HG02852 (cell line): Measurements from ENCODE around the gene NRXN3.

Experiments
- ATAC-seq: cut with Tn5 transposase; IDR thresholded peaks from one replicate; pipeline ENCODE4 v1.9.1; 2021; ENCODE audit warnings: mild to moderate bottlenecking, moderate library complexity; ENCODE audit not compliant: unreplicated experiment

Gene NRXN3

DNA sequence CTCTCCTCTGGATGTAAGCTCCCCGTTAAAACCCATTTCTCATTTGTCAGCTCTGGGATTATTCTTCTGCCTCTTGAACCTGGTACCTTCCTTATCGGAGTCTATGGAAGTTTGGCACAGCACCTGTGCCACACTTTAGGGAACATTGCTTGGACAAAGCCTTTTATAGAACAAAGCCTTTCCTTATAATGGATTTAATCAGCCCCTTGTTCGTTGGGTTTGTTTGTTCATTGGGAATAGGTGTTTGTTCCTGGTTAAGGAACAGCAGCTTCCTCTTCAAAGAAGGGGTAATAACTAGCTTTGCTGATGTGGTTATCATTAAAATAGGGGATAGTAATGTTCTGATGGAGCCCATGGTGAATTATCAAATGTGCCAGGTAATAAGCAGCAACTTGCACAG, 70.4 kb downstream of the NRXN3 start:
- ATAC-seq, result no peak

DNA sequence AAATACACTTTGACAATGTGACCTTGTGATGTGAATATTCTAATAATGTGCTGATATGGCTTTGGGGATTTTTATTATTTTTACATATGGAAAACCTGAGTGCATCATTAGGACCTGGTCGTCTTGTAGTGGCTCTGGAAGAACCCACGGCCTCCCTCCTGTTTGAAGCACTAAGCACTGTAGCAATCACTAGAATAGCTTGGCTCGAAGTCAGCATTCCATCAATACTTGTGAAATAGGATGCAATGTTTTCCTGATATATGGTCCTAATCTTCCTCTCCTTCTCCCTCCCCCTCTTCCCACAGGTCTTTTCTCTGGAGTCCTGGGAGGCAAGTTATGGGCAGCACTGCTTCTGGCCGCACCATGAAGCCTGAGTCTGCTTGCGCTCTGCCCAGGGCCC, 71.9 kb downstream of the NRXN3 start:
- no peak for ATAC-seq

DNA sequence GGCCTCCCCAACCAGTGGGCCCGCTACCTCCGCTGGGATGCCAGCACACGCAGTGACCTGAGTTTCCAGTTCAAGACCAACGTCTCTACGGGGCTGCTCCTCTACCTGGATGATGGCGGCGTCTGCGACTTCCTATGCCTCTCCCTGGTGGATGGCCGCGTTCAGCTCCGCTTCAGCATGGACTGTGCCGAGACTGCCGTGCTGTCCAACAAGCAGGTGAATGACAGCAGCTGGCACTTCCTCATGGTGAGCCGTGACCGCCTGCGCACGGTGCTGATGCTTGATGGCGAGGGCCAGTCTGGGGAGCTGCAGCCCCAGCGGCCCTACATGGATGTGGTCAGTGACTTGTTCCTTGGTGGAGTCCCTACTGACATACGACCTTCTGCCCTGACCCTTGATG, 73.0 kb downstream of the NRXN3 start:
- no peak for ATAC-seq

DNA sequence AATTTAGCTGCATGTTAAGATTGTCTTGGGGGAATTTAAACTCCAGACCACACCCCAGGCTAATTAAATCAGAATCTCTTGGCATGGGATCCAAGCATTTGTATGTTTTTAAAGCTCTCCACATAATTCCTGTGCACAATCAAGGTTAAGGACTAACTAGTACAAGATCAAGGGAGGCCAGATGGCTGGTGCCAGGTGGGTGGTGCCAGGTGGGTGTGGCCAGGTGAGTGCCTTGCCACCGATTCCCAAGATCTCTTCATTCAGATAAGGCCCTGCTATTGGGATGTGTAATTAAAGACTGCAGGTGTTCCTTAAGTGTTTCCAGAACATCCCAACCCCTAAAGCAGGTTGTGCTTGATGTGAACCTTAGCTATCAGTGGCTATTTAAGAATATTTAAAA, 75.1 kb downstream of the NRXN3 start:
- ATAC-seq, result no peak

DNA sequence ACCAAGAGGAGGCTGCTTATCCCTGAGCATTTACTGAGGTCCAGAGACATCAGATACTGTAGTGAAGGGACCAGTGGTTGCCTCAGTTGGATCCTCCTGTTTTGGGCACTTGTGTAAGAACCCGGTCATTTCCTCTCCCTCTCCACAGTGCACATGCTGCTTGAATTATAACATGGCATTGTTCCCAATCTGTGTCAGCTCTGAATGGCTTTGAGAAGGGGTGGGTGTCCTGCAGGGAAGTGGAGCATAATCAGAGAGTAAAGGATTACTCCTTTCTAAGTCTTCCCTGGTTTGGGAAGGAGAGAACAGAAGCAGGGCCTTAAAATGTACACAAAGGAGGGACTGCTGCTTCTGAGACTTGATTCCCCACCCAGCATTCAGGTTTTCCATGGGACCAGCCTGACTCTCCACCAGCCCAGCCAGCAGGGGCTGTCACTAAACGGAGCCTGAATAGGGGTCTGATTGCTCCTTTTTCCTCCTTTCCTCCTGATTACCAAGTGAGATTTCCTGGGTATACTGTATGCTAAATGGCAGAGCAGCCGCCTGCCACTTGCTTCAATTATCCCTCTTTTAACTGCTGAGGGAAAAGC, 78.4 kb downstream of the NRXN3 start:
- no peak for ATAC-seq

DNA sequence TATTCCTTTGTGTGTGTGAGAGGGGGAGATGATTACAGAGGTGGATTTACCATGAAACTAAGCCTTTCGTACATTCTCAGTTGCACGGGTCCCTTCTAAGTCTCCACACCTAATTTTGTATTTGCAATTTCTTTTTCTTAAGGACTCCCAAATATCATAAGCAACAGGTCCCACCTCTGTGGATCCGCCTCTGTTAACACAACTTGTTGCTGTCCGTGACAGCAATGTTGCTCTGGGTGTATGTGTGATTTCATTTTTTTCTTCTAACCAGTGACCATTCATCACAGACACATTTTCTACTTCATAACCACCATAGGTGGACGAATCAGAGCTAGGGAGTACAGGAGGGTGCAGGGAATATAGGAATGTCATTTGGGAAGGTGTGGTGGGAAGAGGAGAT, 81.1 kb downstream of the NRXN3 start:
- ATAC-seq, result no peak

DNA sequence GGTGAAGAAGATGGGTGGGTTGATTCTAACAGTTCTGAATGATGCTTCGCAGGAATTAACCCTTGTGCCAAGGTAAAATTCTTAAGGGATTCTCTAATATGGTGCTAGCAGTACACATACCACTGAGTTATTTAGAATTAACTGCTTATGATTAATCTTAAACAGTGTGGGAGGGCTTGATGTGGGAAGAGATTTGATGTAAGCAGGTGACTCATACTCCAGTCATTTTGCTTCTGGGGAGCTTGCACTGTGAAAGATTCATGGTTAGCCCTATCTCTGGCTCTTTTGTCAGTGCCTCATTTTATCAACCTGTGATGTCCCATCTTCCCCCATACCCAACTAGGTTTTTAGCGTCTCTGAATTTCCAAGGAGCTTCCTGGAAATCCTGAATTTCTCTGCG, 83.8 kb downstream of the NRXN3 start:
- ATAC-seq, result no peak

DNA sequence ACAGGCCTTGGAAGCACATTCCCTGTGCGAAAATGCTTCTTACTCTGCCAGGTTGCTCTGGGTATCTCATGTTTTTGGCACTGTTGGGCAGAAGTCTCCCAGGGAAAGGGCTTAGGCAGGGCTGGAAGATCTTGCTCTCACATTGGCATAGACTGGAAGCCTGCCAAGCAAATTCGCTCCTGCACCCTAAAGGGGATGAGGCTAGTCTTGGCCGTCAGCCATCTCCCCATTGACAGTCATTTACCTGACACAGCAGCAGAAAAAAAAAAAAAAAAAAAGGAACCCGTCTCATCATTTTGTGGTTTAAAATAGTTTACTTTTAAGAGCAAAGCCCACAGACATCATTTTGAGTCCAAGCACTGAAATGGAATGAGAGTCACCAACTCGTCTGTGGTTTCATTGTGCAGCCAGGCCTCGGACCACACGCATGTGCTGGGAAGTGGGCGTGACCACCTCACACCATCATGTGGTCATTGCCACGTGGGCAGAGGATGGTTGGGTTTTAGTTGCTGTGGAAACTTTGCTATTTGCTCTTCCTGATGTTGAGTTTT, 84.8 kb downstream of the NRXN3 start:
- no peak for ATAC-seq

DNA sequence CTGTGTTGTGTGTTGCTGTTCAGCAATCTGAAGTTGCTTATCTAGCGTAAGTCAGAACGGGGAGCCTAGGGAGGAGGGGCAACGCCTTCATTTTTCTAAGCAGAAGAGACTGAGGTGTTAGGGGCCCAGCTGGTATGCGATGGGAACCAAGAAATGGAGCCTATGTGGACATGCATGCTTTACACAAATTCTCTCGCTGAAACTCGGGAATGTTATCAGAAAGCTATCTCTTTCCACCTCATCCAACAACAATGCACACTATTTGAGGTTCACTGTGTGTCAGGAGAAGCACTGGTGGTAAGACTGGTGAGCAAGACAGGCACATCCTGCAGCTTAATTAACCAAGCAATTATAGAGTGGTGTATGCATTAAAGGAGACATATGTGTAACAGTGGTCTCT, 89.7 kb downstream of the NRXN3 start:
- no peak for ATAC-seq

DNA sequence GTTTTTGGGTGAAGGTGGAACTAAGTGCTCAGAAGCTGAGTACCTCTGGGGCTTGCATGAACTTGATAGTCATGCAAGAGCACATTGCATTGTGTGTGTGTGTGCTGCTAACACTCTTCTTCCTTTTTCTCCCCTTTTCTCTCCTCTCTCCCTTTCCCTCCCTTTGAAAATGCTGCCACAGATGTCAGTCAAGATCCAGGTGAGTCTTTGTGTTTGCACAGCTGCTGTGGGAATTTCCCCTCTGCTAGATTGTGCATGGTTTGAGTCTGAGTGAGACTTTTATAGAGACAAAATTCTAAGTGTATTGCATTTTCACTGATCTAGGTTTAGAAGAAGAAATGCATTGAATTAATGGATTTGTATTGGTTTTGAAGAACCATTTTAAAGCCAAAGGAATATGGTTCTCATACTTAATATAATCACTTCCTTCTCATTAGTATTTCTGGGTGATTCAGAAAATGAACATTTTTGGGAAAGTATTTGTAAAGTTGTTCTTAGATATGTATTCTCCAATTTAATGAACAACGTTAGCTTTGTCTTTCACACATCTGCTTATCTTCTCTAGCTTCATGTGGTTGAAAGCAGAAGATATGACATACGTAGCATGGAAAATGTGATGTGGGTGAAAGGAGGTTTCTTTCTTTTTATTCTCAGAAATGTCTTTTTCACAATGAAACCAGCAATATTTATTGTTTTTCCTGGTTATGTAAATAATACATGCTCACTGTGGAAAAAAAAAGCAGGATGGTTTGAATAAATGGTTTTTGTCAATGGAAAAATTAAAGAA, 108.5 kb downstream of the NRXN3 start:
- no peak for ATAC-seq

DNA sequence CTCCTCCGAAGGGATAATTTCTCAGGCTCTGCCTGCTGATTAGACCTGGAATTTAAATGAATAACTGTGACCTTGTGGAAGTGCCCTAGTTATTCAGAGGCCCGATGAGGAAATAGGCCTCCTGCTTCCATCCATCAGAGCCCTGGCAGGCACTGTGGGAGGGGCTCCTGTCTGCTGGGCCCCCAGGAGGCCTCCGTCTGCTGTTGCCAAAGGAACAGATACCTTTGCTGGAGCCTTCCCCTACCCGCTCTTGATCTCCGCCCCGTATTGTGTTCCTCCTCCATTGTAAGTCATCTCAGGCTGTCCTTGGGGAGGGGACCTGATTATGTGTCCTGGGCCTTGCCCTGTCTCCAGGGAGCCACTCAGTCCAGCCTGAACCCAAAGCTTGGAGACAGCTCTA, 112.3 kb downstream of the NRXN3 start:
- no peak for ATAC-seq

DNA sequence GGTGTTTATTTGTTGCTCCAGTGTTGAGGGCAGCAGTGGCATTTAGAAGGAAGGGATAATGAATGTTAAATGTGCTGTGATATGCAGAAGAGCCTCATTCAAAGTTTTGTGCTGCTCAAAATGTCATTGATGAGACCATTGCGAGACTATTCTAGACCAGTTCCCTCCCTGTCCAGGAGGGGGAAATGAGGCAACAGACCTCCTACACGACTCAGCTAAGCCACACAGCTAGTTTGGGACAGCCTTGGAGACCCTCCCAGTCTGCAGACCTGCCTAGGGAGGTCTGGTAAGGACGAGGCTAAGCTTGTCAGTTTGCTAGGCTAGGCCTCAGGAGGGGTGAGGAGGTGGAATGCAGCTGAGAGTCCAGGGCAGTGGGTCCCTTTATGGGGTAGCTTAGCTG, 116.0 kb downstream of the NRXN3 start:
- ATAC-seq, result no peak

DNA sequence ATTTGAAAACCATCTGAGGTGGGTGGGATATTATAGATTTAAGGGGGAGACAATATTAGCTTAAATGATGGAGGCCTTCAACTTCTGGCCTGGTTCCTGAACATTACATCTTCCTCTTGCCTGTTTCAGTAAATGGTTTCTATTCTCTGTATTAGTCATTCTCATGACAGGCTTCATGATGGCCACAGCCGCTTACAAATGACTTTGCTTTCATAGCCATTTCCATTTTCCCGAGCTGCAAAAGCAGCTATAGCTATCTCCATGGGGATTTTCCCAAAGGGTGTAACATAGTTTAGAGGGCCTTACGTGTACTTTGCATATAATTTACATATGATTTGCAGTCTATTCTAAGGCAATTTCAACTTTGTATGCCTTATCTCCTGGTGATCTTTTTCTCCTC, 121.8 kb downstream of the NRXN3 start:
- peak; percentile 77 for ATAC-seq

DNA sequence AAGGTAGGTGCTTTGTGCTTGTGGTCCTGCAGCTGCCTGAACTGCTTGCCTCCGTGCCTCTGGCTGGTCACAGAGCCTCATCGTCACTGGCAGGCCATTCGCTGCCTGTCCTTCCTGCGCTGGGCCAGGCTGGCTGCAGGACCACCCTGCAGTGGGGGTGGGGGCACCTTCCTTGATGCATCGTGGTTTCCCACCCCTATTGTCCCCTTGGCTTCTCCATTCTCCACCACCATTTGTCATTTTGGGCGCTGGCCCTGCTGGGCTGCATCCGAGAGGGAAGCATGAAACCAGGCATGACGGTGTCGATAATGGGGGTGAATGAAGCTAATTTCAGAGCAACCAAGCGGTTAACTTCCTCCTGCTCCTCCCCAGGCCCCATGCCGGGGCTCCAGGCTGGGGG, 127.7 kb downstream of the NRXN3 start:
- ATAC-seq, result no peak

DNA sequence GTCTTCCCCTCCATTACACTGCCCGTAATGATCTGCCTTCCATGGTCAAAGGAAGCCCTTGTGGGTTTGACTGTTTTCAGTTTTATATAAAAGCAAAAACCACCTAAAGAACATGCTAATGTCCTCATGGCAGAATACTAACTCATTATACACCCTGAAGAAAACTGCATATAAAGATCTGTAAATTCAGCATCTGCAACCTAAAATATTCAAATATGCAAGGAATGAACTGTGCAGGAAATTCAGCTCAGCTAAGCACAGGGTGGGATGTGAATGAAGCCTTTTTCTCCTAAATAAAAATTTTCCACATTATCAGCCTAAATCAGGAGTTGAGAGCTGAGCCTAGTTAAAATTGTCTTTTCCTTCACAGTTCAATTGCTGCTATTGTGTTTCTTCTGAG, 128.1 kb downstream of the NRXN3 start:
- no peak for ATAC-seq

DNA sequence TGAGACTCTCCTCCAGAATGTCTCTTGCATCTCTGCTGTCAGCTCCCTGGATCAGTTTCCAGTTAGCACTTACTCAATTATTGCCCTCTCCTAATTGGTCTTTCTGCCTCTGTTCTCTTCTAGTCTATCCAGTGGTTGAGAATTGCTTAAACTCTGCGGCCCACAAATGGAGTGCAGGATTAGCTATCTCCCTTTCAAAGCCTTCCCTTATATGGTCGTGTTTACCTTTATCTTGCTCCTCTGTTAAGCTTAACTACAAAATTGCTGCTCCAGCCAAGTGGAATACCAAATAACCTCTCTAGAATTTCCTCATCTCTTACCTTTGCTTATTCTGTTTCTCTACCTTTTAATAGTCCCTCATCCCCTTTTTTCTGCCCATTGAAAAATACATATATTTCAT, 132.7 kb downstream of the NRXN3 start:
- ATAC-seq, result no peak

DNA sequence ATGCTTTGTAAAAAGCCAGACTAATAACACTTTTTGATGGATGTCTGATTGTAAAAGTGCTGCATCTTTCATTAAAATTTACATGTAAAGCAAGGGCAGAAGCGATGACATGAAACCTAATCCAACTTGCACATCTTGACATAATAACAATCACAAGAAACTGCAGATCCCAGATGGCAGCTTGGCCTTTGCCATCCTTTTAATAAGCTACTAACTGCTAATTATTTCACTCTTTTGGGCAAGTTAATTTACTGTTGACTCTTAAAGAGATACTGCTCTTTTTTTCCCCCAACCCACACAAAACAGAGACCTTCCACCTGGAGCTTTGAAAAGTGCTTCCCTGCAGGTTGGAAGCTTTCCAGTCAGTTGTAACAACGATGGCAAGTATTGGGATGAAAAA, 137.5 kb downstream of the NRXN3 start:
- no peak for ATAC-seq

DNA sequence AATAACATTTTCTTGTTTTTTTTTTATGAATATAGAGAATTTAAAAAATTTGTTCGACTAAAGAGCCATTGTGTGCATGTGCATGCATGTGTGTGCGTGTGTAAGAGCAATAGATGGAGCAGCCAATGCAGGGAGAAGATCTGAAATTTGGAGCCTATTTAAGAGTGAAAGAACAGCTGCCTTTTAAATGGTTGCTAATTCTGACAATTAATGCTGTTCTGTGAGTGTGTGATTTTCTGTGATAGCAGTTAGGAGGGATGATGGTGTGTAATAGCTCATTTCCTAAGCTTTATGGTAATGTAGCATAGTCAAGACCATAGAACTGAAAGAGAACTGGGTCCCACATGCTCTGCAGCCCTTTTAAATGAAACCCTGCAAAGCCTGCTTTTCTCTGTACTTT, 137.9 kb downstream of the NRXN3 start:
- ATAC-seq, result no peak

DNA sequence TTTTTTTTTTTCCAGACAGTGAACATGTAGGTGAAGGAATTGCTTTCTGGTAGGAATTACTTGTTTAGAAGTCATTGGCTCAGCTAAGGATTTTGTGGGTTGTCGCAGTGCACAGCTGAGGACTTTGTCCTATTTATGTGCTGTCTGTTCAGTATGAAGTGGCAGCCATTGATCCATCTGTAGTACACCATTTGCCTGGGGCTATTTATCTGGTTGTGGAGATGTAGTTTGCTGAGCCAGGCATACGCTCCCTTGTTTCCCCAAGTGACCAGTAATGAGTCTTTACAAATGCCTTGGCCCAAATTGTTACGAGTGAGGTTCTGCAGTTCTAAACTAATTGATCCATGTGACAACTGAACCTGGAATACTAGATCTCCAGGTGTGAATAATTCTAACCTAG, 140.1 kb downstream of the NRXN3 start:
- no peak for ATAC-seq

DNA sequence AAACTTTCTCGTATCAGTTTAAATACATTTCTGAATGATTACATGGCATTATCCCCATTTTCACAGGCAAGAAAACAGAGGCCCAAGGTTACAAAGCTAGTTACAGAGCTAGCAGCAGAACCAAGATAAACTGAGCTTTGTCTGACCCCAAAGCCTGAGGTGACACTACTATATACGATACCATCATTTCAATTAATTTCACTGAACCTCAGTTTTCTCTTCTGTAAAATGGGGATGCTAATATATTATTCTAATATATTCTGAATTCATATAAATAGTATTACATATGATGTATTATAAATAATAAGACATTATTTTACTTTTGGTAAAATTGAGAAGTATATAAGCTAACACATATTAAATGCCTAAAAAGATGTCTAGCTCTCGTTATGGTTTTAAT, 143.3 kb downstream of the NRXN3 start:
- ATAC-seq, result no peak

DNA sequence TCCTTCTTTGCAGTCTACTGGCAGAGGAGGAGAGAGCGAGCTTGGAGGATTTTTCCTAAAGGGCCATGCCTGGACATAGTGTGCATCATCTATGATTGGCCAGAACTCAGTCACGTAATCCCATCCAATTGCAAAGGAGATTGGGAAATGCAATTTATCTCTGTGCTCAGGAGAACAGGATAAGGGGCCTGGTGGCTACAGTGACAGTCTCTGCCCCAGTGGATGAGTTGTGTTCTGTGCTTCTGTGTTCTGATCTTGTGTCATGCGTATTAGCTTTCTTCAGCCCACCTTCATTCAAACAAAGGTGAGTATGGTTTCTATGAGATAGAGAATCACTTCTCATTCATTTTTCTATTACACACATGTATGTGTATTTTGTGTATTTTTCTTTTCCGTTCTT, 144.3 kb downstream of the NRXN3 start:
- ATAC-seq, result no peak

DNA sequence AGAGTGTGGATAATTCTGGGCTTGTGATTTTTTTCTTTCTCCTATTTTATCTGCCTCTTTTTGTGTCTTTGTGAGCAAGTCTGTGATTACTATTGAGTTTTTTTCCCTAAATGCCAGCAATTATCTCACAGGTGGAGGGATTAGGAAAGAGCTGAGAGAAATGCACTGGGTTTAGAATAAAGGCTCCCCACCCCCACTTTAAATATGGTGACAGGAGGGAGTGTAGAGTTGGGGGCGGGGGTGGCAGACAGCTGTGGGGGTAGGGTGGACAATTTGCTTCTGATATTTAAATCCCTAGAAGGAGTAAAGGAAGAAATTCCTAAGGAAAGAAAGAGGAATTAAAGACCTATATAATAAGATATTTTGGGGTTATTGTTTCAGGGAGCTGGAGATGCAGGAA, 145.9 kb downstream of the NRXN3 start:
- ATAC-seq, result no peak

DNA sequence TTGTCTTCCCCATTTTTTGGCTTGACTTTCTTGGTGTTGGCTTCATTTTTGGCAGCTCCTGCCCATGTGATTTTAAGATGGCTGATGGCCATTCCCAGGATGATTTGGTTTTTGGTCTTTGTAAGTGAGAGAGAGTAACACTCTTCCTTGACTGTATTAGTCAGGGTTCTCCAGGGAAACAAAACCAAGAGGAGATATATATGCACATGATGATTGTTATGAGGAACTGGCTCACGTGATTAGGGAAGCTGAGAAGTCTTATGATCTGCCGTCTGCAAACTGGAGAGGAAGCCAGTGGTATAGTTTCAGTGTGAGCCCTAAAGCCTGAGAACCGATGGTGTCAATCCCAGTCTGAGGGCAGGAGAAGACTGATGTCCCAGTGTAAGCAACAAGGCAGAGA, 146.6 kb downstream of the NRXN3 start:
- ATAC-seq, result no peak
